K562 (cell line): Measurements from ENCODE around the gene BCORL1. TPM values are rescaled to one million over a fixed set of nuclear protein-coding genes. Genes with fewer than 3 reads are reported as not detected.

ENCODE experiments used
- BRF1 ChIP-seq: IDR thresholded peaks from 3 replicates; pipeline ENCODE4 v1.6.1; 2011; ENCODE audit warnings: borderline replicate concordance, mild to moderate bottlenecking; ENCODE audit not compliant: insufficient read length; ENCODE audit errors: extremely low read depth
- CBFB ChIP-seq: sonication (generic); formaldehyde crosslinking; IDR thresholded peaks from 2 replicates; pipeline ENCODE4 v1.4.0; 2020; ENCODE audit warnings: mild to moderate bottlenecking, missing genetic modification reagents
- CSDE1 ChIP-seq, 2 experiments: fragments of 450-650 bp; IDR thresholded peaks; 2 replicates each; pipeline ENCODE4 v1.6.1; 2016; ENCODE audit warnings: mild to moderate bottlenecking in 1 of 2
- ELF4 ChIP-seq: fragments of 450-650 bp; formaldehyde crosslinking; IDR thresholded peaks from 2 replicates; pipeline ENCODE4 v1.4.0; 2022; ENCODE audit warnings: missing genetic modification characterization
- EZH2 ChIP-seq: IDR thresholded peaks from 2 replicates; pipeline ENCODE4 v1.6.1; 2012; ENCODE audit warnings: low read depth, mild to moderate bottlenecking, inconsistent platforms, low read length, borderline replicate concordance
- HOXB6 ChIP-seq: fragments of 250-450 bp; sonication (Bioruptor Pico); IDR thresholded peaks from 2 replicates; pipeline ENCODE4 v1.5.1; 2022; ENCODE audit warnings: mild to moderate bottlenecking, borderline replicate concordance
- MAFG ChIP-seq: fragments of 450-650 bp; conservative IDR thresholded peaks from 2 replicates; pipeline ENCODE4 v1.6.1; 2016; ENCODE audit warnings: missing genetic modification characterization, missing compliant biosample characterization
- NR1H2 ChIP-seq: sonication (generic); formaldehyde crosslinking; IDR thresholded peaks from 2 replicates; pipeline ENCODE4 v1.4.0; 2020; ENCODE audit warnings: mild to moderate bottlenecking, missing genetic modification reagents
- PRDM10 ChIP-seq: fragments of 450-650 bp; IDR thresholded peaks from 2 replicates; pipeline ENCODE4 v1.6.1; 2018; ENCODE audit not compliant: partially characterized antibody
- RAD51 ChIP-seq: fragments of 450-650 bp; IDR thresholded peaks from 2 replicates; pipeline ENCODE4 v1.7.1; 2016; ENCODE audit warnings: low read depth, mild to moderate bottlenecking, borderline replicate concordance
- SRF ChIP-seq, 2 experiments: fragments of 250-450, 450-650 bp in 1 of 2; sonication (Bioruptor Pico) in 1 of 2; sonication (generic) in 1 of 2; formaldehyde crosslinking; IDR thresholded peaks; 2 replicates each; pipeline versions ENCODE4 v1.5.0 to v1.5.1; 2020 to 2022; ENCODE audit warnings: mild to moderate bottlenecking in 1 of 2, missing genetic modification reagents in 1 of 2
- TAL1 ChIP-seq: fragments of 450-650 bp; IDR thresholded peaks from 2 replicates; pipeline ENCODE4 v1.6.1; 2016; ENCODE audit warnings: mild to moderate bottlenecking
- TCF15 ChIP-seq: fragments of 250-450 bp; sonication (Bioruptor Pico); IDR thresholded peaks from 2 replicates; pipeline ENCODE4 v1.8.0; 2022; ENCODE audit warnings: moderate library complexity, mild to moderate bottlenecking, inconsistent platforms
- TCFL5 ChIP-seq: fragments of 250-450 bp; sonication (Bioruptor Pico); conservative IDR thresholded peaks from 2 replicates; pipeline ENCODE4 v1.6.1; 2021; ENCODE audit warnings: mild to moderate bottlenecking, moderate library complexity, matching md5 sums
- USF2 ChIP-seq: sonication (generic); formaldehyde crosslinking; IDR thresholded peaks from 2 replicates; pipeline ENCODE4 v1.5.0; 2020; ENCODE audit warnings: missing genetic modification reagents
- WHSC1 ChIP-seq: IDR thresholded peaks from one replicate; pipeline ENCODE4 v1.6.1; 2012; ENCODE audit warnings: low read length, control low read depth, inconsistent platforms
- ZC3H8 ChIP-seq: fragments of 450-650 bp; IDR thresholded peaks from 2 replicates; pipeline ENCODE4 v1.6.1; 2017
- ZNF197 ChIP-seq: fragments of 200-800 bp; sonication (Bioruptor generic); IDR thresholded peaks from 2 replicates; pipeline ENCODE4 v1.6.1; 2016; ENCODE audit warnings: low read depth, missing genetic modification characterization, missing compliant biosample characterization
- ZNF347 ChIP-seq: fragments of 450-650 bp; formaldehyde crosslinking; IDR thresholded peaks from 2 replicates; pipeline ENCODE4 v1.4.0; 2020; ENCODE audit warnings: low read depth, mild to moderate bottlenecking, moderate library complexity
- ZNF668 ChIP-seq: fragments of 250-450 bp; sonication (Bioruptor Pico); IDR thresholded peaks from 2 replicates; pipeline ENCODE4 v1.8.0; 2022; ENCODE audit warnings: mild to moderate bottlenecking, inconsistent platforms
- polyA plus RNA-seq, 8 experiments: library from polyadenylated mRNA; depleted of rRNA in 4 of 8; stranded (reverse) in 5 of 8; unstranded in 3 of 8; fragments of >200 nt; fragmentation: Nextera tagmentation in 2 of 8; fragmentation: Illumina TruSeq in 1 of 8; extraction: Ambion mirVana in 2 of 8; extraction: Trizol in 1 of 8; gene quantifications; 2 replicates each; pipeline versions ENCODE4 v1.2.1 to v1.2.3, GENCODE V29; 2011 to 2014; ENCODE audit warnings: inconsistent platforms in 1 of 8, missing spikeins in 1 of 8
- total RNA-seq, 7 experiments: library from RNA; depleted of rRNA in 6 of 7; stranded (reverse); fragments of >200 nt in 6 of 7; fragmentation: Illumina TruSeq in 2 of 7; extraction: Trizol in 2 of 7; gene quantifications; 2 replicates each; pipeline versions ENCODE4 v1.2.1 to v1.2.3, GENCODE V29; 2011 to 2021; ENCODE audit warnings: low replicate concordance in 1 of 7

Gene BCORL1
- total and polyA plus RNA-seq, 9 of the 15 experiments (the other 6 are each of a cell fraction or from before 2014, with no cell fraction given) = 0.48 to 29.6 (median 2.1) TPM

- no peak for TF ChIP-seq TCFL5 (CRISPR knock-in tag)
- no peak for TF ChIP-seq ZNF668 (CRISPR knock-in tag)
- no peak for TF ChIP-seq TAL1
- TF ChIP-seq WHSC1 = no peak
- TF ChIP-seq ZNF347 = no peak
- peak; percentile 87 for TF ChIP-seq USF2 (CRISPR knock-in tag)
- no peak for TF ChIP-seq MAFG
- TF ChIP-seq CBFB (CRISPR knock-in tag) = no peak
- no peak for TF ChIP-seq EZH2
- TF ChIP-seq ZNF197 = peak; percentile 52; the same call in 1 of the 2 replicates
- TF ChIP-seq NR1H2 = no peak
- TF ChIP-seq HOXB6 (CRISPR knock-in tag) = no peak
- no peak for TF ChIP-seq SRF (CRISPR knock-in tag; IDR thresholded peaks at IDR 0.05)
- TF ChIP-seq CSDE1 (IDR thresholded peaks at IDR 0.05) = no peak
- TF ChIP-seq ZC3H8 = no peak
- TF ChIP-seq PRDM10 = peak; percentile 55
- no peak for TF ChIP-seq TCF15 (CRISPR knock-in tag)
- peak; percentile 82 for TF ChIP-seq RAD51
- no peak for TF ChIP-seq ELF4 (CRISPR knock-in tag)
- no peak for TF ChIP-seq BRF1
Observed at GRCh38 chrX:130082244-130083106, 100.0 kb downstream of the BCORL1 start (continued).
